Measurements from ENCODE around the gene HNRNPK. TPM values are rescaled to one million over a fixed set of nuclear protein-coding genes. Genes with fewer than 3 reads are reported as not detected.

The HNRNPK gene
- polyA plus RNA-seq, 1 of the 3 experiments (the other 2 are of a cell fraction), result 470 TPM

GRCh38 chr9:83992901-83993300 lies 12.9 kb upstream of the HNRNPK start:
- Histone ChIP-seq H3K9ac (no peak overlapping the region), H3K36me3 (replicated peaks in 1 of 2; ENCODE audit: control insufficient read depth in 1 of 2, insufficient read depth in 2 of 2, low read length in 1 of 2) (peaks cover 0 to 7% of the 10 kb centered on the region in 2 experiments), H3K9me3 (no peaks in the 10 kb centered on the region), H2AFZ (ENCODE audit: low read depth) (no peak overlapping the region), H3K4me3 (ENCODE audit: low read depth in 2 of 2, low read length in 1 of 2) (no peak overlapping the region), H3K4me2 (no peak overlapping the region), H3K27me3 (ENCODE audit: insufficient read depth) (no peaks in the 10 kb centered on the region), H3K9me2 (no peaks in the 10 kb centered on the region), H4K20me1 (ENCODE audit: insufficient read depth) (no peaks in the 10 kb centered on the region), H3K27ac (ENCODE audit: low read depth in 2 of 2, low read length in 1 of 2) (no peak overlapping the region), H3K4me1 (ENCODE audit: control insufficient read depth in 1 of 2, insufficient read depth in 2 of 2, low read depth in 1 of 2, low read length in 1 of 2) (peaks cover 0 to 3% of the 10 kb centered on the region in 2 experiments; a peak in 1 of 4 replicates), H3F3A (replicated peaks; ENCODE audit: insufficient read depth) (no peaks in the 10 kb centered on the region), H3K79me2 (ENCODE audit: insufficient read depth) (peaks cover 88% of the 10 kb centered on the region)
- ChIA-PET POLR2A (interaction anchor here (1.2 kb wide), 1 partner anchor 12 kb away, joined by 3 read pairs; the partner anchor contains the start of gene RMI1), CTCF (interaction anchor here (1.1 kb wide), 1 partner anchor 180 kb away, joined by 3 read pairs; no protein-coding TSS in a partner anchor)
- no peak for DNase-seq
- TF ChIP-seq RXRA (IDR thresholded peaks at IDR 0.05; ENCODE audit: borderline replicate concordance, low read depth) (no peak), TEAD4 (IDR thresholded peaks at IDR 0.05; ENCODE audit: borderline replicate concordance, insufficient read depth) (no peak), CHD2 (IDR thresholded peaks at IDR 0.05; ENCODE audit: low read length, partially characterized antibody) (no peak), MXI1 (IDR thresholded peaks at IDR 0.05; ENCODE audit: low read depth, low read length) (no peak), IRF3 (IDR thresholded peaks at IDR 0.05; ENCODE audit: low read depth, low read length) (no peak), CTCF (IDR thresholded peaks at IDR 0.05) (no peak), USF1 (IDR thresholded peaks at IDR 0.05; ENCODE audit: borderline replicate concordance, low read depth) (no peak), EZH2phosphoT487 (IDR thresholded peaks at IDR 0.05; ENCODE audit: borderline replicate concordance, low read depth) (no peak), NFIC (IDR thresholded peaks at IDR 0.05; ENCODE audit: borderline replicate concordance) (no peak), EP300 (IDR thresholded peaks at IDR 0.05; ENCODE audit: borderline replicate concordance in 1 of 2, low read depth in 1 of 2, low read length in 1 of 2) (no peak), MAX (IDR thresholded peaks at IDR 0.05; ENCODE audit: low read depth) (no peak), NRF1 (IDR thresholded peaks at IDR 0.05; ENCODE audit: low read depth, low read length) (no peak), FOXJ3 (CRISPR knock-in tag; IDR thresholded peaks at IDR 0.05) (no peak), ELF1 (IDR thresholded peaks at IDR 0.05) (no peak), RFX5 (IDR thresholded peaks at IDR 0.05; ENCODE audit: low read length) (no peak), POLR2AphosphoS5 (IDR thresholded peaks at IDR 0.05; ENCODE audit: low read depth, low read length) (no peak), TCF12 (IDR thresholded peaks at IDR 0.05) (no peak), RAD21 (IDR thresholded peaks at IDR 0.05; ENCODE audit: low read length) (no peak), FOSL2 (IDR thresholded peaks at IDR 0.05; ENCODE audit: borderline replicate concordance, low read depth) (no peak)

All from SK-N-SH (cell line).